Activated T-cell treated with anti-CD3 and anti-CD28 coated beads for 4 hours (primary cell): ENCODE measurements around the gene SPATA31E1.
"Not testable (repeated sequence)": the region's sequence is repeated elsewhere in the genome, so short reads cannot be mapped to it uniquely, and the experiment has no call there.

Experiments
- DNase-seq: peaks from one replicate; pipeline ENCODE4 v3.0.0-alpha.2; 2020

SPATA31E1 gene

DNA sequence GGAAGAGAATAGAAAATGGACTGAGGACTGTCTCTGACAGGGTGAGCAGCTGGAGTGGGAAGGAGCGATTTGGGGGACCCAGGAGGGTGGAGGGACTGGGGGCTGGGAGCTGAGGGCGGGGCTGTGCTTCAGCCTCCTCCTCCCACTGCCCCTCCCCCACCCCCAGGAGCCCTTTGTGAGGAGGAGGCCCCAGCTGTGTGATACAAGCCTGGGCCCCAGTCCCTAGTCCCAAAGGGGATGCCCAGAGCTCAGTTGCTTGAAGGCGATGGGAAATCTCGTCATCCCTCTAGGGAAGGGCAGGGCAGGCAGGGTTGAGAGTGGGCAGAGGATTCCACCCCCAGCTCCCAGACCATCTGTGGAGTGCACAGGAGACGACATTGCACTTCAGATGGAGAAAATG lies at the start of gene SPATA31E1:
TSS of gene SPATA31E1 (plus strand) at position 251 of the 400 bp plus-strand sequence. CDS start at position 266, 15 bp downstream.
- DNase-seq = no peak

DNA sequence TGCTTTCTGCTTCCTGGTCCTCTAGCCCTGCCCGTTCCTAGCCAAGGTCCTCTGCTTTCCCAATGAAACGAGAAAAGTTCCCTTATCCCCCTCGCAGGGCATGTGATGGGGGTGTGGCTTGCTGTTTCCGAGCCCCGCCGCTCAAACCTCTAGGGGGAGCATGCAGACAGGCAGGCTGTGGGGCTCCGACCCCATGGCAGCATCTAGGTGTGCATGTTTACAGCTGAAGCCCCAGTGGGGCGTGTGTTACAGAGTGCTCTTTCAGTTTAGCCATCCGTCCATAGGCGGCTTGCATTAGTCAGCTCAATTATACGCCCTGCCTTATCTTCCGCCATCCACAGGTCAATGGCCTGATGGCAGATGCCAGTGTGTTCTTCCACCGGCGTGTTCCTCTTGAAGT lies 48.3 kb upstream of the SPATA31E1 start:
- no peak for DNase-seq

DNA sequence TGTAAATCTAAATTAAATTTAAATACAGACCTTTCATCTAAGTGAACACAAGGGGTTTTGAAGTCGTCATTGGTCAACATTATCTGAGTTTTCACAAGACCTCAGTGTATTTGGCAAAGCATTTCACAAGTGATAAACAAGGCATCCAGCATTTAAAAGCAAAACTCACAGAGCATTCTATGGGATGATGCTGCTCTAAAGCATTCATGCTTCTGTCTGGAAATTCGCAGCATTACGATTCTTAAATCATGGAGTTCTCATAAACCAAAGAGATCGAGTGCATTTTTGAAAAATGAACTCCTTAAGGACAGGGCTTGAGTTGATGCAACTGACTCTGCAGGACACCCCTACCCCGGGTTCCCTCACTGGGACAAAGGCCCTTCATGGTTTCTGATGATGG lies 46.1 kb upstream of the SPATA31E1 start:
- DNase-seq = no peak

GRCh38 chr9:87836951-87837705 lies 45.5 kb upstream of the SPATA31E1 start:
- DNase-seq = no peak

DNA sequence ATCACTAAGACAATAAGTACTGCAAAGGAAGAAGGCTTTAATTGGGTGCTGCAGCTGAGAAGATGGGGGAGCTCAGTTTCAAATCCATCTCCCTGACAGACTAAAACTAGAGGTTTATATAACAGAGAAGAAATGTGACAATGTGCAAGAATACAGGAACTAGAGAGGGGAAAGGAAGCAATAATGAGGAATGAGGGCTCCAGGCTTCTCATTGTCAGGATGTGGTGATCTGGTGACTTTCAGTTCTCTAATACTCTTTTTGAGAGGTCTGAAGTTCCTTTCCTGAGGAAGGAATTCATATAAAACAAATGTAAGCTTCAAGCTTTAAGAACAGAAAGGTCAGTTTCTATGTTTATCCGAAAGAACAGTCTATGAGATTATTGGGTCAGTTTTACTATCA lies 42.5 kb upstream of the SPATA31E1 start:
- no peak for DNase-seq

DNA sequence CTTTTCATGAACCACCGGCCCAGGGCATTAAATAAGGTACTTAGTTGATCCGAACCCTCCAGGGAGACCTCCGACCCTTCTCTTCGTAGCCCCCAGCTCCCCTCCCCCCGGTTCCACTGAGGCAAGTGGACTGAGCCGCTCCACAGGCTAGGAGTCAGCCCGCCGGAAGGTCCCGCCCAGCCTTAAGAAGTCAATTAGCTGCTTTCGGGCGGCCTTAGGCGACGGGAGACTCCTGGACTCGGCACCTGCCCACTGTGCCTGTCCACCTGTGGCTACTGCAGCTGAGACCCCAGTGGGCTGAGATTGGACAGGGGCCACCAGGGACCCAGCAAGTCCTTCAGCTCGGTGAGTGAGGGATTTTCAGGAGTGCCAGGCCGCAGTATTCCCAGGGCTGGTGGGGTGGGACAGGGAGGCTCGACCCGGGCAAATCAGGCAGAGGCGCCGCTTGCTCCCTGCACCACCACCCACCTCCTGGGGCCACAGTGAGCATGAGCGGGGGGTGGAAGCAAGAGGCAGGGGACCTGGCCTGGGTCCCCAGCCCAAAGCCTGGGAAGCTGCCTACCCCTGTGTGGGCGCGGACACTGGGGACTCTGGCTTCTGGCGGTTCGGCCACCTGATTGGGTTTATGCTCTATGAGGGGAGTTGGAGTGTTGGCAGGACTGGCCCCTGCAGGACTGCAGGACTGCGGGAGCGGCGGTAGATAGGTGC lies 39.6 kb upstream of the SPATA31E1 start:
- no peak for DNase-seq

DNA sequence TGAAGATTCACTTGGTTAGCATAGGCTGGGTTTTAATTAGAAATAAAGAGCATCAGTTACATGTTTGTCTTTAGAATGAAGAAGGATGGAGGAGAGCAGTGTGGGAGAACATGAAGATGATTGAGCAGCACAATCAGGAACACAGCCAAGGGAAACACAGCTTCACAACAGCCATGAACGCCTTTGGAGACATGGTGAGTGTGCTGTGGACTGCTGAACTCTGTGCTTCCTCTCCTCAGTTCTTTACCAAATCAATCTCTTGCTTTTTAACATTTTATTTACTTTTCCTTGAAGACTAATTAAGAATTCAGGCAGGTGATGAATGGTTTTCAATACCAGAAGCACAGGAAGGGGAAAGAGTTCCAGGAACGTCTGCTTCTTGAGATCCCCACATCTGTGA lies 38.2 kb upstream of the SPATA31E1 start:
- no peak for DNase-seq

DNA sequence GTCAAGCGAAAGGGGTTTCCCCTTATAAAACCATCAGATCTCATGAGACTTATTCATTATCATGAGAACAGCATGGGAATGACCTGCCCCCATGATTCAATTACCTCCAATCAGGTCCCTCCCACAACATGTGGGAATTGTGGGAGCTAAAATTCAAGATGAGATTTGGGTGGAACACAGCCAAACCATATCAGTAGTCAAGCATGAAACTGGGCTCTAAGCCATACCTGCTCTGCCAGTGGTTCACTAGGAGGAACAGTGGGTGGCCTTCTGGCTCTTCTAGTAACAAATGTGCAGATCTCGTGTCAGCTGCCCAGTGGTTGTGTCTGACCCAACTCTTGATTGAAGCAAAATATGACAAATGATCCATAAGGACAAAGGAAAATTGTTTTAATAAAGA lies 34.9 kb upstream of the SPATA31E1 start:
- DNase-seq = not testable (repeated sequence)

DNA sequence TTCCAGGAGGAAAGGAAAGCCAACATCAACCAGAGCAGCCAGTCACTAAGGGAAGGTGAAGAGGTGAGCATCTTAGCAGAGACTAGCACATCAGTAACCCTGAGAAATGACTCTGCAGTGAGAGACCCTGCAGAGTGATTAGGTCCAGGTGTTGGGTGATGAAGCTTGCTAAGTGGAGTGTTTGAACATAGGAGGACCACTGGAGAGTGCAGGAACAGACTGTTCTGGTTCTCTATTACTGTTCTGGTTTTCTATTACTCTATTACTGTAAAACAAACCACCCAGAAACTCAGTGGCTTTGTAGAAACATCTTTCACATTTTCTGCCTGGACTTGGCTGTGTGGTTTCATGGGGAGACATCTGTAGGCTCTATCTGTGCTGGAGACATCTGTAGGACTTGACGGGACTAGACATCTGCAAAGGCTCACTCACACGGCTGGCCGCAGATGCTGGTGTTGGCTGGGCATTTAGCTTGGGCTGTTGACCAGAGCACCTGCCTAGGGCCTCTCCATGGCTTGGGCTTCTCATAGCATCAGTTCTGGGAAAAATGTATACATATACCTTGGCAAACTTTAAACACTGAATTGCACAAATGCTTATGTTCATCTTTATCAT lies 33.4 kb upstream of the SPATA31E1 start:
- DNase-seq = no peak

DNA sequence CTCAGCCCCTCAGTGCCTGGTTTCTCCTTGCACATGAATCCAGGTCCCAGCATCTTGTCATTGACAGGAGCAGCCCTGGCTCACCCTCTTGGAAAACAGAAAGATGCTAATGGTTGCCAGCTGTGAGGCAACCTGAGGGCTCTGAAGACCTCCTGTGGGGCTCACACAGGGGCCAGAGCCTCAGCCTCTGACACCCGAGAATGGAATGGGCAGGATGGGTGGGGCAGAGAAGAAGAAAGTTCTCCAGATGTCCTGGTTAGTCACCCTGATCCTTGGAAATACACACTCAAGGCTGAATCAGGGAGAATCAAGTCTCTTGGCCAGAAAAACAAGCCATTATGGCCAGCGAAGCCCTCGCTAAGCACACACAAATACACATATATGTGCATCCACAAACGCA lies 32.3 kb upstream of the SPATA31E1 start:
- no peak for DNase-seq

- DNase-seq = not testable (repeated sequence)
Measured at GRCh38 chr9:87851186-87851585, 31.5 kb upstream of the SPATA31E1 start.

GRCh38 chr9:87853302-87853701 lies 29.4 kb upstream of the SPATA31E1 start:
- DNase-seq = no peak

DNA sequence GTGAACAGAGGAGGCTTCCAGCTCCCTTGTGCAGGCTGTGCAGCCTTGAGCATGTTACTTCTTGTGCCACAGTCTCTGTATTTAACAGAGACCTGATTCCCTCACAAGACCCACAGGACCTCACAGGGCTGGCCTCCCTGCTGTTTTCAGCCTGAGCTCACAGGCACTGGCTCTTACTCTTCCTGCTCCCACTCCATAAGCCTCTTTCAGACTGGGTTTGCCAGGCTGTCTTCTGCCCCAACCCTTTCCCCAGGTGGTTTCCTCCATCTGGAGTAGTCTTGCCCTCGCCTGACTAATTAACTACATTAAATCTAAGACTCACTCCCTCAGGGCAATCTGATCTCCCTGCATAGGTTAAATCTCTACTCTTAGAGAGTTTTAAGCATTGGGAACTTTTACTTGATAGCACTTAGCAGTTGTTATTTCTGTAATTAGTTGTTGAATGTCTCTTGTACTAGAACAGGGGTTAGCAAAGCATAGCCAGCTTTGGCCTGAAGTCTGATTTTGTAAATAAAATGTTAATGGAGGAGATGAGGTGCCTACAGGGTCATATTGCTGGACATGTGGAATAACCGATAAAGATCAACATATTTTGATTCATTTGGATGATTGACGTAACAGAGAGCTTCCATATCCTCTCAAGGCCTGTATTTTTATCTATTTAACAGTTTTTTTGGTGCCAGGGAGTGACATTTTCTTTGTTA lies 28.6 kb upstream of the SPATA31E1 start:
- no peak for DNase-seq

DNA sequence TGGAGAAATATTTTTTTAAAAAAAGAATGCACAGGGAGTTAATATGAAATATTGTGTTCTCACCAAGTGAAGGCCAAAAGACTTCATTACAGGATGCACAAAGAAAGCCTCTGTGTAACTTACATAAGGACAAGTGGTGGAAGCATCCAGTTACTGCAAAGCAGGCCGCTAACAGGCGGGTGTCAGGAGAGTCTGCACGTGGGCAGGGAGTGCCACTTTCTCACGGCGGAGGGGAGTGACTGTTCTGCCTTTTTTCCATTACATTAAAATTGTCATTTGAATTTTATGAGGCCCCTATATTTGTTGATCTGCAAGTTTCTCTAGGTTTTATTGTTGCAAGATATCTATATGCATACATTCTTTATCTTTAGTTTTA lies 28.1 kb upstream of the SPATA31E1 start:
- no peak for DNase-seq

- DNase-seq = no peak
Measured at GRCh38 chr9:87855061-87855460, 27.6 kb upstream of the SPATA31E1 start.

- no peak for DNase-seq
Measured at GRCh38 chr9:87857141-87857947, 25.3 kb upstream of the SPATA31E1 start.

DNA sequence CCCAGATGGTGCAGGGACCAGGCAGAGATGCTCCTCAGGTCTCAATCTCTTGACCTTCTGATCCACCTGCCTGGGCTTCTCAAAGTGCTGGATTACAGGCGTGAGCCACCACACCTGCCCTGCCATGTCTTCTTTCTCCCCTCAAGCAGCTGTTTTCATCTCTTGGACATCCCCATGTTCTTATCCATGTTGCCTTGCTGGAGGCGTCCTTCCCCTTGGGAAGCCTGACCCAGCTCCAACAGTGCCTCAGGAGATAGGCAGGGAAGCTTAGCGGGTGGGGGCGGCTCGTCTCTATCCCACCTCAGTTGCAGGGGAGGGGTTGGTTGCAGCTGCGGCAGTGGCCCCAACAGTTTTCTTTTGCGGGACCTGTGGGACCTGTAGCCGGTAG lies 24.7 kb upstream of the SPATA31E1 start:
- no peak for DNase-seq

GRCh38 chr9:87859137-87859536 lies 23.5 kb upstream of the SPATA31E1 start:
- no peak for DNase-seq

GRCh38 chr9:87859786-87860185 lies 22.9 kb upstream of the SPATA31E1 start:
- no peak for DNase-seq

- no peak for DNase-seq
Measured at GRCh38 chr9:87861332-87861731, 21.3 kb upstream of the SPATA31E1 start.

GRCh38 chr9:87862536-87863268 lies 20.0 kb upstream of the SPATA31E1 start:
- no peak for DNase-seq
